Right lobe of liver (tissue), 4 donors: ENCODE measurements around the gene IGSF9.

Experiments
- CTCF ChIP-seq, 4 donors: fragments of 200-600 bp in 3 of 4; fragments of 450-650 bp in 1 of 4; IDR thresholded peaks; one replicate each; pipeline versions ENCODE4 v1.5.1 to v1.8.0; 2016 to 2022; ENCODE audit warnings: antibody characterized with exemption in 4 of 4, mild to moderate bottlenecking in 2 of 4
- POLR2A ChIP-seq: fragments of 450-650 bp; IDR thresholded peaks from one replicate; pipeline ENCODE4 v1.6.1; 2017; ENCODE audit warnings: antibody characterized with exemption, mild to moderate bottlenecking
- donor health status: DM: no; HTN: no; CAD: no.
- donor health status: DM: no; HTN: no; CAD: no.
- donor health status: DM: no; HTN: yes; CAD: no.

- no peak for TF ChIP-seq CTCF (IDR thresholded peaks at IDR 0.05)
- TF ChIP-seq POLR2A, result no peak
Observed at GRCh38 chr1:159920651-159921050, 24.8 kb downstream of the IGSF9 start.
